22Rv1 (cell line): Measurements from ENCODE around the gene HES2.

ENCODE experiments used
- ZFX ChIP-seq: fragments of 450-650 bp; IDR thresholded peaks from 2 replicates; pipeline ENCODE4 v1.6.1; 2017; ENCODE audit warnings: antibody characterized with exemption, borderline replicate concordance
- TF ChIP-seq, protein P1 (sequence below): fragments of 450-650 bp; IDR thresholded peaks from 2 replicates; pipeline ENCODE4 v1.5.1; 2017; ENCODE audit warnings: mild to moderate bottlenecking

DNA sequence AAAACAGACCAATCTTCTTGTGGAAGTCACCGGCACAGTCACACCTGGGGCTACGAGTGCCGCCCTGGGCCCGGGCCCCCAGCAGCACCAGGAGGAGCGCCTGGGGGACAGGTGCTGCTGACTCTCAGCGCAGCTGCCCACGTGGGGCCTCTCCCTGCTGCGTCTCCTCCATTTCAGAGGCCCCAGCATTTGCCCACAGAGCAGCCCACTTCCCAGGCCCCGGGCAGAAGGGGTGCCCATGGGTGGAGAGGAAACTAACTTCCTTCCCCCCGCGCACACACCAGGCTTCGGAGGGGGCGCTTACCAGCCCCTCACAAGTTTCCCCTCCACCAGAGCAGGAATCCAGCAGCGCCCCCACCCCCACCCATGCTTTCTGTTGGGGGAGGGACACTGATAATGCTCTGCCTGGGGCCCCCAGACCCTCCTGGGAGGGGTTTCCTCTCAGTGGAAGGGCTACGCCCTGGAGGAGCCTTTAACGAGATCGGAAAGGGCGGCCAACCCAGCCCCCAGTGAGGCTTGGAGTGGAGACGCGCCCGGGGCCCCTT, 45.8 kb upstream of the HES2 start:
- TF ChIP-seq, protein P1, sequence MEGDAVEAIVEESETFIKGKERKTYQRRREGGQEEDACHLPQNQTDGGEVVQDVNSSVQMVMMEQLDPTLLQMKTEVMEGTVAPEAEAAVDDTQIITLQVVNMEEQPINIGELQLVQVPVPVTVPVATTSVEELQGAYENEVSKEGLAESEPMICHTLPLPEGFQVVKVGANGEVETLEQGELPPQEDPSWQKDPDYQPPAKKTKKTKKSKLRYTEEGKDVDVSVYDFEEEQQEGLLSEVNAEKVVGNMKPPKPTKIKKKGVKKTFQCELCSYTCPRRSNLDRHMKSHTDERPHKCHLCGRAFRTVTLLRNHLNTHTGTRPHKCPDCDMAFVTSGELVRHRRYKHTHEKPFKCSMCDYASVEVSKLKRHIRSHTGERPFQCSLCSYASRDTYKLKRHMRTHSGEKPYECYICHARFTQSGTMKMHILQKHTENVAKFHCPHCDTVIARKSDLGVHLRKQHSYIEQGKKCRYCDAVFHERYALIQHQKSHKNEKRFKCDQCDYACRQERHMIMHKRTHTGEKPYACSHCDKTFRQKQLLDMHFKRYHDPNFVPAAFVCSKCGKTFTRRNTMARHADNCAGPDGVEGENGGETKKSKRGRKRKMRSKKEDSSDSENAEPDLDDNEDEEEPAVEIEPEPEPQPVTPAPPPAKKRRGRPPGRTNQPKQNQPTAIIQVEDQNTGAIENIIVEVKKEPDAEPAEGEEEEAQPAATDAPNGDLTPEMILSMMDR = no peak
- no peak for TF ChIP-seq ZFX
